Choroid plexus epithelial cell (primary cell): ENCODE results near the gene ASCC1.
A peak's percentile ranks its signal among the peaks of the same experiment; 100 is the strongest.

Experiments used
- DNase-seq: peaks from one replicate; pipeline ENCODE4 v3.0.0-alpha.2; 2010; ENCODE audit warnings: low read depth
- H3K4me3 ChIP-seq: 2 replicates; pipeline ENCODE4 v1.5.1; 2011; ENCODE audit warnings: low read depth, mild to moderate bottlenecking, control low read depth, low read length, moderate library complexity
- TF ChIP-seq, protein P1 (sequence below): conservative IDR thresholded peaks from 2 replicates; pipeline ENCODE4 v1.5.1; 2011; ENCODE audit warnings: low read depth, mild to moderate bottlenecking, control low read depth, inconsistent platforms, low read length, moderate library complexity

The ASCC1 gene

DNA sequence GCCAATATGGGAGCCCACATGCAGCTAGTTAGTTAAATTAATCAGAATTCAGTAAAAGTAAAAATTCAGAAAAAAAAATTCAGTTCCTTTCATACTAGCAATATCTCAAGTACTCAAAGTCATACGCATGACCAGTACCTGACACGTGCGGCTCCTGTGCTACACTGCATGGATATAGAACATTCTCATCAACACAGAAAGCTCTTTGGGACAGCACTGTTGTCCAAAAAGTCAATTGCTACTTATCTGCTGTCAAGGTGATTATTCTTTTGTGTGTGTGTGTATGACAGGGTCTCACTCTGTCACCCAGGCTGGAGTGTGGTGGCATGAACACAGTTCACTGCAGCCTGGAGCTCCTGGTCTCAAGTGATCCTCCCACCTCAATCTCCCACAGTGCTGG, 15.2 kb downstream of the ASCC1 start:
- DNase-seq, result no peak
- TF ChIP-seq, protein P1, sequence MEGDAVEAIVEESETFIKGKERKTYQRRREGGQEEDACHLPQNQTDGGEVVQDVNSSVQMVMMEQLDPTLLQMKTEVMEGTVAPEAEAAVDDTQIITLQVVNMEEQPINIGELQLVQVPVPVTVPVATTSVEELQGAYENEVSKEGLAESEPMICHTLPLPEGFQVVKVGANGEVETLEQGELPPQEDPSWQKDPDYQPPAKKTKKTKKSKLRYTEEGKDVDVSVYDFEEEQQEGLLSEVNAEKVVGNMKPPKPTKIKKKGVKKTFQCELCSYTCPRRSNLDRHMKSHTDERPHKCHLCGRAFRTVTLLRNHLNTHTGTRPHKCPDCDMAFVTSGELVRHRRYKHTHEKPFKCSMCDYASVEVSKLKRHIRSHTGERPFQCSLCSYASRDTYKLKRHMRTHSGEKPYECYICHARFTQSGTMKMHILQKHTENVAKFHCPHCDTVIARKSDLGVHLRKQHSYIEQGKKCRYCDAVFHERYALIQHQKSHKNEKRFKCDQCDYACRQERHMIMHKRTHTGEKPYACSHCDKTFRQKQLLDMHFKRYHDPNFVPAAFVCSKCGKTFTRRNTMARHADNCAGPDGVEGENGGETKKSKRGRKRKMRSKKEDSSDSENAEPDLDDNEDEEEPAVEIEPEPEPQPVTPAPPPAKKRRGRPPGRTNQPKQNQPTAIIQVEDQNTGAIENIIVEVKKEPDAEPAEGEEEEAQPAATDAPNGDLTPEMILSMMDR, result no peak
- no peak overlapping the region for H3K4me3 ChIP-seq

DNA sequence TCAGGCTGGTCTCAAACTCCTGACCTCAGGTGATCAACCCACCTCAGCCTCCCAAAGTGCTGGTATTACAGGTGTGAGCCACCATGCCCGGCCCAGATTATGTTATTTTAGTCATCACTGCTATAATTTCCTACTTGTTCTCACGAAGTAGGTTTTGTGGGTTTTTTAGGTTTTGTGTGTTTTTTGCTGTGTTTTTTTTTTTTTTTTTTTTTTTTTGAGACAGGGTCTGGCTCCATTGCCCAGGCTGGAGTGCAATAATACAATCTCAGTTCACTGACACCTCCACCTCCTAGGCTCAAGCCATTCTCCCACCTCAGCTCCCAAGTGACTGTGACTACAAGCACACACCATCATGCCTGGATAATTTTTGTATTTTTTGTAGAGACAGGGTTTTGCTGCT, 21.1 kb downstream of the ASCC1 start:
- no peak overlapping the region for H3K4me3 ChIP-seq
- DNase-seq, result no peak
- TF ChIP-seq, protein P1, result no peak

DNA sequence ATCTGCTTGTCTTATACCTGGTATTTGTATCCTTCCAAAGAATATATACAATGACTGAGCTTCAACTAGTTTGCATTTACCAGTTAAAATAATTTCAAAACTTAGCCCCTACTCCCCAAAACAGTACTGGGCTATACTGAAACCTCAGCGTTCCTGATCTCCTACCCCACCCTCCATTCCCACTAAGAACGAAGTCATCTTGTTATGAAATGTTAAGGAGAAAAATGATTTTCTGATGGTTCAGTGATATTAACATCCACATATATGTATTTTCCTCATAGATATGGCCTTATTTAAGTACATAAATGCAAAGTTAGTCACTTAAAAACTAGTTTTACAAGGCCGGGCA, 29.1 kb downstream of the ASCC1 start:
- H3K4me3 ChIP-seq, result no peak overlapping the region
- TF ChIP-seq, protein P1, result no peak
- DNase-seq, result no peak

DNA sequence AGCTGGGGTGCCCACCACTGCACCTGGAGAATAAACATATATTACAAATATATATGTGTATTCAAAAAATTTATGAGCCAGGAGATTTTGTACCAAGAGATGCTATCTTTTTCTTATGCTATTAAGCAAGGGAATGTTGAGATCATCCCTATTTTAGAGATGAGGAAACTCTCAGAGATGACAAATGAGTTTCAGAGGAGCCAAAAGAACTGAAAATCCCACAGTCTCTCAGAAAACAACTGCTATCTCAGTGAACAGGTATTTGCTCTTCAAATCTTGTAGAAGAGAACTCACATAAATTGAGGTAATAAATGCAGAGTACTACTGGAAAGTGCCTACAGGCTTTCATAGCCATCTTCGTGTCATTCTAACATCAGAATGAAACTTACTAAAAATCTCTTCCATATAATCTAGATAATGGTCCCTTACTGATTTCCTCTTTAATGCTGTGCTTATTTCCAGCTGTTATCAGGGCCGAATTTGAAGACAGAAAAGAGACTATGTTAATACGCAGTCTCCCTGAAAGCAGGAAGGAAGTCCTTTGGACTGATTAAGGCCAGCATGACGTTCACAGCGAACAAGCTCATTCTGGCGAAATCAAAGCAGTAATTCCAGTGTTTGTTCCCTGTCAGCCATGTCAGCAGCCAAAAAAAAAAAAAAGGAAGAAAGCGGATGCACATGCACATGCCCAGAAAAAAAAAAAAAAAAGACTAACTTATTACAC, 29.7 kb downstream of the ASCC1 start:
- no peak overlapping the region for H3K4me3 ChIP-seq
- TF ChIP-seq, protein P1, result no peak
- DNase-seq, result peak; percentile 65

DNA sequence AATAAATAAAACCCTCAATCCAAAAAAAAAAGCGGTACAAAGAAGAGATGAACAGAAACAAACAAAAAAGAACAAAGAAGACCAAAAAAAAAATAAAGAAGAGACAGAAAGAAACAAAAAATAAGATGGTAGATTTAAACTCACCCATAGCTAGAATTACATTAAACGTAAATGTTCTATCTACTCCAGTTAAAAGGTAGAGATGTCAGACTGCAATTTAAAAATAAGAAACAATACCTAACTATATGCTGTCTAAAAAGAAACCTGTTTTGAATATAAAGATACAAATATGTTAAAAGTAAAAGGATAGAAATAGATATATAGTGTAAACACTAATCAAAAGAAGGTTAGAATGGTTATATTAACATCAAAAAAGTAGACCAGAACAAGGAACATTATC, 31.9 kb downstream of the ASCC1 start:
- no peak for DNase-seq
- TF ChIP-seq, protein P1, result no peak
- H3K4me3 ChIP-seq, result no peak overlapping the region

DNA sequence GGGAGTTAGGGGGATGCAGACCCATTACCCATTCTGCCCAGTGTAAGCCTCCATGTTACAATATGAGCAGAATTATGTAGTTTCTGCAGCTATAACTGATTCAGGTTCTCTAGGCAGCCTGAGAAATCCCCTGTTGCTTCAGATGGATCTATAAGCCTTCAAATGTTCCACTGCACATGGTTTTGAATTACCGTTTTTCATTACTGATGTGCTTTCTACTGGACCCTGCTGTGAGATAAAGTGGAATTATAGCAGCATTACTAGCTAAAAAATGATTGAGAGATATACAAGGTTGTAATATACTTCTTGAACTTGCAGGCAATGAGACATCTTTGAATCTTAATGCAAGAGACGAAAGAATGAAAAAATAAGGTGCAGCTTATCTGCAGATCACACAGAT, 38.6 kb downstream of the ASCC1 start:
- no peak for DNase-seq
- no peak overlapping the region for H3K4me3 ChIP-seq
- TF ChIP-seq, protein P1, result no peak

DNA sequence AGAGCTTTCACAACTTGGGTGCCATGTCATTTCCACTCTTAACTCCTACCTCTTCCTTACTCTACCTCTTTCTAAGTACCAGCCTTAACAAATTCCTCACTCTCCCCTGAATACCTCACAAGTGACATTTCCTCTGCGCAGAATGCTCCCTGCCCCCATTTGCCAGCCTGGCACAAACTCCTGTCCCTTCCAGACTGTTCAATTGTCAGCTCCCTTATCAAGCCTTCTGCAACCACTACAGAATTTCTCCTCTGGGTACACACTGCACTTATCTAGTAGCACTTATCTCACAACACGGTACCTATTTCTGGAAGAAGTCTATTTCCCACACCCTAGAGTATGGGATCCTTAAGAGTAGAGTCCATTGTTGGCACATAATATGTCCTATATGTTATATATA, 39.4 kb downstream of the ASCC1 start:
- no peak overlapping the region for H3K4me3 ChIP-seq
- DNase-seq, result no peak
- TF ChIP-seq, protein P1, result no peak
